Retinal pigment epithelial cell (primary cell): ENCODE data around the gene CSMD2.

ENCODE experiments used
- DNase-seq: peaks from one replicate; pipeline ENCODE4 v3.0.0-alpha.2; 2010; ENCODE audit warnings: low read depth
- H3K4me3 ChIP-seq: 2 replicates; pipeline ENCODE4 v1.5.1; 2011; ENCODE audit warnings: mild to moderate bottlenecking, low read length, control low read depth, moderate library complexity
- TF ChIP-seq, protein P1 (sequence below): conservative IDR thresholded peaks from 2 replicates; pipeline ENCODE4 v1.5.1; 2011; ENCODE audit warnings: low read depth, low read length, control low read depth, inconsistent platforms

CSMD2 gene

DNA sequence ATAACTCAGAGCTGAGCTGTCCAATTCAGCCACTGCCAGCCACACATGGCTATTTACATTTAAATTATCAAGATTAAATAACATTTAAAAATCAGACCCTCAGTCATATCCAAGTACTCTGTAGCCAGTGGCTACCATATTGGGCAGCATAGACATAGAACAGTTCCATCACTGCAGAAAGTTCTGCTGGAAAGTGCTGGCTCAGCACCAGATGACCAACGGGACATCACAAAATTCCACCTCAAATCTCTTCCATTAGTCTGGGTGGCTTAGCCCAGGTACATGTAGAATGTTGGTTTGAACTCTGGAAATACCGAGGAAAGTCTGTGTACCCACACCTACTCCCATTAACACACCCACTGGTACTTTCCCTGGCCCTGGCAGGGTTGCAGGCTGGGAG is 563.3 kb downstream of the CSMD2 start:
- H3K4me3 ChIP-seq = no peak overlapping the region
- TF ChIP-seq, protein P1, sequence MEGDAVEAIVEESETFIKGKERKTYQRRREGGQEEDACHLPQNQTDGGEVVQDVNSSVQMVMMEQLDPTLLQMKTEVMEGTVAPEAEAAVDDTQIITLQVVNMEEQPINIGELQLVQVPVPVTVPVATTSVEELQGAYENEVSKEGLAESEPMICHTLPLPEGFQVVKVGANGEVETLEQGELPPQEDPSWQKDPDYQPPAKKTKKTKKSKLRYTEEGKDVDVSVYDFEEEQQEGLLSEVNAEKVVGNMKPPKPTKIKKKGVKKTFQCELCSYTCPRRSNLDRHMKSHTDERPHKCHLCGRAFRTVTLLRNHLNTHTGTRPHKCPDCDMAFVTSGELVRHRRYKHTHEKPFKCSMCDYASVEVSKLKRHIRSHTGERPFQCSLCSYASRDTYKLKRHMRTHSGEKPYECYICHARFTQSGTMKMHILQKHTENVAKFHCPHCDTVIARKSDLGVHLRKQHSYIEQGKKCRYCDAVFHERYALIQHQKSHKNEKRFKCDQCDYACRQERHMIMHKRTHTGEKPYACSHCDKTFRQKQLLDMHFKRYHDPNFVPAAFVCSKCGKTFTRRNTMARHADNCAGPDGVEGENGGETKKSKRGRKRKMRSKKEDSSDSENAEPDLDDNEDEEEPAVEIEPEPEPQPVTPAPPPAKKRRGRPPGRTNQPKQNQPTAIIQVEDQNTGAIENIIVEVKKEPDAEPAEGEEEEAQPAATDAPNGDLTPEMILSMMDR = no peak
- DNase-seq = no peak

DNA sequence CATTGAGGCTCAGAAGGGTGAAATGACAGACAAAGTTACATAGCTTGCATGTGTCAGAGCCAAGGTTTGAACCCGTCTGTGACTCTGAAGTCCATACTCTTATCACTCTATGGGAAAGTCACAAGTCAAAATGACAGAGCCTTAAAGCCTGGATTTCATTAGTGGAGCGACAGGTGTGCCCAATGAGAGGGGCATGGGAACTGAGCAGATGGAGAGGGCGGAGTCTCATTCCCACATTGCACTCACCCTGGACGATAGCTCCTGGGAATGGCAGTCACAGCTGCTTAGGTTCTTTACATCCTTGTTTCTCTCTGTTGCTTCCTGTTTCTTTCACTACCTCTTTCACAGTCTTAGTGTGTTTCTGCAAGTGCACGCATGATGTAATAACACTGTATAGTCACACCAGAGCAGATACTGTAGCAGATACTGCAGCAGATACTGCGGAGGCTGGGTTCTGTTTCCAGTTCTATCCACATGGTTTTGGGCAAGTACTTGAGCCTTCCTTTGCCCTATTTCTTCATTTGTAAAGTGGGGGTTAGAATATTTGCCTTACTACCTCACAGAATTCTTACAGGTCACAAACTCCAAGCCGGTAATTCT is 565.4 kb downstream of the CSMD2 start:
- no peak overlapping the region for H3K4me3 ChIP-seq
- no peak for DNase-seq
- TF ChIP-seq, protein P1 = no peak

DNA sequence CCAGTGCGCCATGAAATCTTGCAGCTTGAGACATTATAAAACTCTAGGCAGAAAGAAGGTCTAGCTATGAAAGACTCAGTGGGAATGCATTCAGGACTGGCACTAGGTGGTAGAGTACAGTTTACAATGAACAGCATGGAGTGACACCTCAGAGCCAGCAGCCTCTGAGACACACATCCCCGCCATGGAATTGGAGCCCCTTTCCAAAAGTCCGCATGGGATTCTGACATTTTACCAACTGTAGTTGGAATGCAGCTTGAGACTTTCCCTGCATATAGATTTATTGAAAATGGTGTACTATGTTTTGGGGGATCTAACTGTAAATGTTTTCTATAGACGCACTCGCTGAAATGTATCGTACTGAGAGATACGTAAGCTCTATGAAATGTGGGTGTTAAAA is 576.3 kb downstream of the CSMD2 start:
- TF ChIP-seq, protein P1 = no peak
- no peak for DNase-seq

DNA sequence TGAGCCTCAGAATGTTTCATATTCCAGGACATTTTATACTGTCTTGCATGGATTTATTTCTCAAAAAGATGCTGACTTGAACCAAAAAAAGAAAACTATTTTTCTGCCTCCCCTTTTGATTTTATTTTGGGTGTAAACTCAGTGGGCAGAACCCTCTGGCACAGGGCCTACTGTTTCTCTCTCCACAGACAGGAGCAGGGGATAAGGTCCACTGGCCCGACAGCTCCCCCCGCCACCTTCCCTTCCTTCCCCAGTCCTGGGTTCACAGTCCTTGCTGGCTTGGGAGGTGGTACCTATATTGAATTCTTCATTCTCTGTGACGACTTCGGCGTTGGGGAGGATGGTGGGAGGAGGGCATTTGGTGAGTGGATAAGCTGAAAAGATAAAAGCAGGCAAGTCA is 578.2 kb downstream of the CSMD2 start:
- H3K4me3 ChIP-seq = no peak overlapping the region
- DNase-seq = no peak
- TF ChIP-seq, protein P1 = no peak

More for the DNA sequence above, 576.3 kb downstream of the CSMD2 start:
- no peak overlapping the region for H3K4me3 ChIP-seq

DNA sequence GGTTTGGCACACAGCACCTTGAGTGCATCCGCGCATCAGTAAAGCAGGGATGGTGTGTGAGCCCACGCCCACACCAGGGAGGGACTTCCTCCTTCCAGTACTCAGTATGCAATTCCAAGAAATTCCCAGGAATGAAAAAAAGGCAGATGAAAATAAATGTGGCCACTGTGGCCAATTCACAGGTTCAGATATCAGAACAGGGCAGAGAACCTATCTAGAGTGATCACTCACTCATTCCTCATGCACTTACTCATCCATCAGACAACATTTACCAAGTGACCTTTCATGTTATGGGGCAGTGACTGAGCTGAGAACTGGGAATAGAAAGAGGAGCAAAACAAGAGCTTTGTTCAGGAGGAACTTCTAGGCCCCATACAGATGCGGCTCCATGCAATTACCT is 578.9 kb downstream of the CSMD2 start:
- TF ChIP-seq, protein P1 = no peak
- no peak for DNase-seq
- H3K4me3 ChIP-seq = no peak overlapping the region

DNA sequence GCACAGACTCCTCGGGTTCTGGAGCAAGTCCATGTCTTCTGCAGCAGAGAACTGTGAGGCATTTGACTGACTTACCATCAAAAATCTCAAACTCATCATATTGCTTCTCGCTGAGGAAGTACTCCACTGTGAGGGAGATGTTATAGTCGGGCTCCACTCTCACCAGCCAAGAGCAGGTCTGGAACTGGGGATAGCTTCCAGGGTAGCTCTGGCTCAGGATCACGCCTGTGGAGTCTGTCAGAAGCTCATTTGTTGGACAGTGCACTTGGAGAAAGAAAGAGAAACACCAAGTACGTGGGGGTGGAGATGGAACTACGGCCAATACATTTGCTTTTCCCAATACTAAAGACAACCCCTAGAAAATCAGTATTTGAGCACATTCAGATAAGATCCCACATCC is 581.5 kb downstream of the CSMD2 start:
- TF ChIP-seq, protein P1 = no peak
- H3K4me3 ChIP-seq = no peak overlapping the region
- DNase-seq = no peak
